Panc1 (cell line): ENCODE results near the gene KCNA3.

ENCODE experiments used
- CTCF ChIP-seq: fragments of 450-650 bp; IDR thresholded peaks from 2 replicates; pipeline ENCODE4 v1.5.1; 2017; ENCODE audit warnings: mild to moderate bottlenecking
- POLR2AphosphoS5 ChIP-seq: IDR thresholded peaks from 2 replicates; pipeline ENCODE4 v1.6.1; 2012; ENCODE audit warnings: mild to moderate bottlenecking, low read depth, low read length, moderate library complexity
- REST ChIP-seq, 2 experiments: IDR thresholded peaks; 2 replicates each; pipeline ENCODE4 v1.6.1; 2011 to 2012; ENCODE audit warnings: low read depth in 2 of 2, control low read depth in 1 of 2, low read length in 1 of 2, mild to moderate bottlenecking in 1 of 2, moderate library complexity in 1 of 2; ENCODE audit not compliant: insufficient read depth in 1 of 2
- SIN3A ChIP-seq: IDR thresholded peaks from 2 replicates; pipeline ENCODE4 v1.6.1; 2012; ENCODE audit warnings: low read depth, mild to moderate bottlenecking, low read length, moderate library complexity, borderline replicate concordance; ENCODE audit not compliant: insufficient read depth
- TCF7L2 ChIP-seq: IDR thresholded peaks from 2 replicates; pipeline ENCODE4 v1.6.1; 2011; ENCODE audit warnings: mild to moderate bottlenecking, low read depth, low read length, inconsistent platforms

GRCh38 chr1:110647254-110647891, 27.4 kb downstream of the KCNA3 start:
- TF ChIP-seq CTCF, result no peak
- no peak for TF ChIP-seq POLR2AphosphoS5
- TF ChIP-seq REST (IDR thresholded peaks at IDR 0.05; ENCODE audit: insufficient read depth in 1 of 2, low read depth in 2 of 2, low read length in 1 of 2), result no peak
- TF ChIP-seq SIN3A, result no peak
- no peak for TF ChIP-seq TCF7L2
